ENCODE data around the gene SELENOM.

SELENOM gene, protein sequence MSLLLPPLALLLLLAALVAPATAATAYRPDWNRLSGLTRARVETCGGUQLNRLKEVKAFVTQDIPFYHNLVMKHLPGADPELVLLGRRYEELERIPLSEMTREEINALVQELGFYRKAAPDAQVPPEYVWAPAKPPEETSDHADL

GRCh38 chr22:31107178-31107893 is at the start of gene SELENOM:
Gene SELENOM (minus strand): TSS chr22:31107568. CDS start chr22:31107505, 63 bp downstream.
- DNase-seq: peak; percentile 69

- DNase-seq: no peak
Measured at GRCh38 chr22:31155422-31155821, 48.1 kb upstream of the SELENOM start.

GRCh38 chr22:31154975-31155374 is 47.6 kb upstream of the SELENOM start:
- no peak for DNase-seq

- no peak for DNase-seq
Measured at GRCh38 chr22:31153357-31153756, 46.0 kb upstream of the SELENOM start.

- DNase-seq: no peak
Measured at GRCh38 chr22:31151872-31152271, 44.5 kb upstream of the SELENOM start.

- no peak for DNase-seq
Measured at GRCh38 chr22:31150615-31151014, 43.2 kb upstream of the SELENOM start.

DNA sequence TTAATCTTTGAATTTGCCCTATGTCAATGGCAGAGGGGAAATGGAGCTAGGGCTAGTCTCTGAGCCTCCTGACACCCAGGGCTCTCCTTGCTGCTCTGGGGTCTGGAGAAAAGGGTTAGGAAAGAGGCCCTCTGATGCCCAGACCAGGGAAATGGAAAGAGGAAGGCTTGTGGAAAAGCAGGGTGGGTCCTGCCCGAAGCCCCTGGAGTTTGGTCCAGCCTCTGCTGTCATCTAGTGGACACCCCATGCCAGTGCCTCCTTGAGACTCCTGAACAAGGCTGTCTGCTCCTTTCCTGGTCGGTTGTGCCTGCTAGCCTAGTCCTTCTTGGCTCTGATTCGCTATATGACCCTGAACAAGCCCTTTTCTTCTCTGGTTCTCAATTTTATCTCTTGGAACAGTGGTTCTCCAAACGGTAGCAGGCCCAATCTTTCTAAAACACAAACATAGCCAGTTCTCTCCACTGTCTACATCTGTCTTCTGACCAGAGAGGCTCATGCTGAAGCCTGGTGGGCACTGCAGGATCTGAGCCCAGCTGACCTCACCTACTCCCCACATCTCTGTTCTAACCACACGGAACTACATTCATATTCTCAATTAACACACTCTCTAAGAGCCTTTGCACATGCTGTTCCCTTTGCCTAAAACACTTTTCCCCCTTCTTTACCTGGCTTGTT is 41.7 kb upstream of the SELENOM start:
- DNase-seq: peak; percentile 72

DNA sequence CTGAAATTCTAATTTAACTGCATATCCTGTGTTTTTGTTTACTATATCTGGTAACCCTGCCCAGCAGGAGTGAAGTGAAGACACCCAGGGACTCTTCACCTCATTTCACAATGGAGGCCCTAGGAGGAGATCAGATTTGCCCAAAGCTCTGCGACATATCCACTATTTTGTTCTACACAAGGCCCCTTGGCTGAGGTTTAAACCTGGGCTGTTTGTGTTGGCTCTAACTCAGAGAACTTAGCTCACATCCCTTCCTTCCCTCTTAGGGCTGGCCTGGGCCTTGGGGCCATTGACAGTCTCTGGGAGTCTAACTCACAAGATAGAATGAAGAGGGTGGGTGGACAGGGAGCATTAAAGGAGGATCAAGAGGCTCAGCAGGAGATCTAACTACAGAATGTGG is 41.1 kb upstream of the SELENOM start:
- no peak for DNase-seq

DNA sequence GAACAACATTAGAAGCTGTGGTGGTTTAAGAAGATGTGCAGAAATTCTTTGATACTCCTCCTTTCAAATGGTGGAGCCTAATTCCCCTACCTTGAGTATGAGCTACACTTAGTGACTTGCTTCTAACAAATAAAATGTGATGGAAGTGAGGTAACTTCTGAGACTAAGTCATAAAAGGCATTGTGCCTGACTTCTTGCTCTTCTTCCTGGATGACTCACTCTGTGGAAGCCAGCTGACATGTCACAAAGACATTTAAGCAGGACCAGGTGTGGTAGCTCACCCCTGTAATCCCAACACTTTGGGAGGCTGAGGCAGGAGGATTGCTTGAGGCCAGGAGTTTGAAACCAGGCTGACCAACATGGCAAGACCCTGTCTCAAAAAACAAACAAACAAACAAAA is 36.9 kb upstream of the SELENOM start:
- DNase-seq: no peak

- no peak for DNase-seq
Measured at GRCh38 chr22:31143537-31143936, 36.2 kb upstream of the SELENOM start.

DNA sequence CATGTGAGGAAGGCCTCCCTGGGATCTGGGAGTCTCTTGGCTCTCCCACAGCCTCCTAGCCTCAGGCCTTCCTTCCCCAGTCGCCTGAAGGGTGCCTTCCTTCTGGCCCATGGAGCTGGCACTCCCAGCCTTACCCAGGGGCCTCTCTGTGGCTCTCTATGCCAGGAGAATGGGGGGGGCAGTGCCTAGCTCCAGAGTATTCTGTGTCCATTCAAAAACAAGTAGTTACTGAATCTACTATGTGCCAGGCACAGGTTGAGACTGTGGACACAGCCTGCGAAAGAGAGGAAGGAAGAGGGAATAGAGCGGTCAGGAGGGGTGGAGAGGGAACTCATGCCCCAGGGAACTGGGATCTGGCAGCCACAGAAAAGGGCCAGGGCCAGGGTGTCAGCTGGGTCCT is 35.7 kb upstream of the SELENOM start:
- no peak for DNase-seq

GRCh38 chr22:31142285-31142684 is 34.9 kb upstream of the SELENOM start:
- no peak for DNase-seq

DNA sequence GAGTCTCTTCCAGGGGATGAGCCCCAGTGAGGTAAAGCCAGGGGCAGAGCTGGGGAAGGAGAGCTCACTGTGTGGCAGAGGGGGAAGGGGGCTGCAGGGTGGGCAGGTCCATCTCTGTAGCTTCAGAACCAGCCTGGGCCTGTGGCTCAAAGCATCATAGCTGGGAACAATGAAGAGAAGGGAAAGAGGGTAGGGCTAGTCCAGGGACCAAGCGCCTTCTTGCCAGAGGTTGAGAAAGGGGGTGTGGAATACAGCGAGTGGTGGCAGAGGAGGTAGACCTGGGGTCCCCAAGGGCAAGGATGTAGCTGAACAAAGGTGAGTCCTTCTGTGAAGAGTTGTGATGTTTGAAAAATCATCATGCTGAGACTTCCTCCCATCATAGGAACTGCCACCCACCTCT is 34.2 kb upstream of the SELENOM start:
- no peak for DNase-seq

DNA sequence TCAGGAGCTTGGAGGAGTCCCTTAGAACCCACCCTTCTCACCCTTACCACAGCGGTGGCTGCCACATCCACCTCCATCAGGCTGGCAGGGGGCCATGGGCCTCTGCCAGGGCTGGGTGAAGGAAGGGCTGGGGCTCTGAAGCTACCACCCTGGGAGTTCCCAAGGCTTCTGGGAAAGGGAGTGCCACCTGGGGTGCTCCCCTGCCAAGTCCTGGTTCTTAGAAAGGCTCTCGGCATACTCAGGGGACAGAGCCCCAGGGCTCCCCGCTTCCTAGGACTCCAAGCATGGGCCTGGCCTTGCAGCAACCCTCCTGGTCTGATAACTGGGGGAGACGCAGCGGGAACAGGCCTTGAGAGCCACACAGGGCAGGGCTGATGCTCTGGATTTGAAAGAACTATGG is 33.4 kb upstream of the SELENOM start:
- DNase-seq: peak; percentile 58

DNA sequence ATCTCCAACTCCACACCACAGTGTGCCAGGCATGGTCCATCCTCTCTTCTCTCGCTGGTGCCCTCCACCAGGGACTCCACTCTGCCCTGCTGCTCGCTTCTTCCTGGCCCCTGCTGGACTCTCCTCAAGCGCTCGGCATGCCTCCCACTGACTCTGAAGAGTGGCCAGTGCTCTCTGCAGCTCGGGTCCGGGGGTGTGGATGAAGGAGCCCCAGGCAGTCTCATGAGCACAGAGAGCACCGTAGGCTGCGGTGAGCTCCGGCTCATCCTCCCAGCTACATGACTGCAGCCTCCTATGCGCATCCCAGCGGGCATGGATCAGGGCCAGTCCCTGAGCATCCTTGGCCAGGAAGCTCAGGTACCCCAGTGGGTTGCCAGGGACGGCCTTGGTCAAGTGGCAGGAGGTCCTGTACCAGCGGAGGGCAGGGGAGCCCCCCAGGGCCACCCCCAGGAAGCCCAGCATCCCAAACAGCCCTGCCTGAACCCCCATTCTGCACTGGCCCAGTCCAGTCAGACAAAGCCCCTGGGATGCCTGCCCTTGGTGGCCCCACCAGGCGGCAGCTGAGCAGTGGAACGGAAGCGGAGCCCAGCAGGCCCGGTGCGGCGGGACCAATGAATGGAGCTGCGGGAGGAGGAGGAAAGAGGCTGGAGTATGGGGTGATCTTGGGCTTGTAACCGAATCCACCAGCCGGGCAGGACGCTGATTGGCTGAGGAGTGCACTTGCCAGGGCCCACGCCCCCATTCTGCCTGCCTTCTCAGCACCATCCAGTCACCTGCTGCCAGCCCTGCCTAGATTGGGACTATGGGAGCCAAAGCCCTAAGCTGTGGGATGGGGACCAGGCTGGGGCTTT is 32.7 kb upstream of the SELENOM start, which contains the start of gene PLA2G3:
TSS of gene PLA2G3 (minus strand) at position 643 of the 851 bp plus-strand sequence. CDS start at position 489, 154 bp downstream.
- peak; percentile 79 for DNase-seq

- no peak for DNase-seq
Measured at GRCh38 chr22:31139066-31139465, 31.7 kb upstream of the SELENOM start.

- no peak for DNase-seq
Measured at GRCh38 chr22:31138126-31138525, 30.8 kb upstream of the SELENOM start.

DNA sequence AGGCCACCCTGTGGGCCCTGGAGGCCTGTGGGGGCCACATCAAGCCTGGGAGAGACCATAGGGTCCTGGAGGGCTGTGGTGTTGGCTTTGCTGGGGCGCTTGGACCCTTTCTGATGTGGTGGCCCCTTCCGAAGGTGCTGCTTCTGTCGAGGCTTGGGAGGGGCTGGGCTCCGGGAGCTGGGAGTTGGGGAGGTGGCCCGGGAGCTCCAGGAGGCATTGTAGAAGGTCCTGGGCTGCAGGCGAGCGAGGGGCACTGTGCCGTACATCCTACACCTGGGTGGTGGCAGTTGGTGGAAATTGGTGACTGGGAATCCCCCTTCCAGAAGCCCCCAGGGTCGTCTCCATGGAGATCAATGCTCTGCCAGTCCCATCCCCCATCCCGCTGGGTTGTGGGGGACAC is 30.4 kb upstream of the SELENOM start:
- no peak for DNase-seq

- DNase-seq: no peak
Measured at GRCh38 chr22:31136711-31137110, 29.3 kb upstream of the SELENOM start.

GRCh38 chr22:31136155-31136554 is 28.8 kb upstream of the SELENOM start:
- DNase-seq: no peak

- DNase-seq: no peak
Measured at GRCh38 chr22:31135706-31136105, 28.3 kb upstream of the SELENOM start.

DNA sequence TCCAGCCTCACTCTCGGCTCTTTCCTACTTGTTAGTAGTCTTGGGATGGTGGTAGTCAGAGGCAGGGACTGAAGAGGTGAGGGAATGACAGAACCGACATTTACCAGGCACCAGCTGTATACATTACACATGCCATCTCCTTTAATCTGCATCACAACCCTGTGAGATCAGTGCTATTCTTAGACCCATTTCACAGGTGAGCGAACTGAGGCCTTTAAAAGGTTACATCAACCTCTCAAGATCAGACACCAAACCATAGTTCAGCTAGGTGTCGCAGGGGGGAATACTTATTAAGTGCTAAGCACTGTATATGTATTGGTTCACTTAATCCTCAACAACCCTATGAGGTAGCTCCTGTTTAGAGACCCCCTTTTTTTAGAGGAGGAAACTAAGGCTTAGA is 27.3 kb upstream of the SELENOM start:
- no peak for DNase-seq

DNA sequence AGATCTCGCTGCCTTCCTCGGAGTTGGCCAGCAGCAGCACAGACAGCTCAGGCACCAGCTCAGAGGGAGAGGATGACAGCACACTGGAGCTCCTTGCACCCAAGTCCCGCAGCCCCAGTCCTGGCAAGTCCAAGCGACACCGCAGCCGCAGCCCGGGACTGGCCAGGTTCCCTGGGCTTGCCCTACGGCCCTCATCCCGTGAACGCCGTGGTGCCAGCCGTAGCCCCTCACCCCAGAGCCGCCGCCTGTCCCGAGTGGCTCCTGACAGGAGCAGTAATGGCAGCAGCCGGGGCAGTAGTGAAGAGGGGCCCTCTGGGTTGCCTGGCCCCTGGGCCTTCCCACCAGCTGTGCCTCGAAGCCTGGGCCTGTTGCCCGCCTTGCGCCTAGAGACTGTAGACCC is 26.5 kb upstream of the SELENOM start:
- no peak for DNase-seq

Data from NCI-H1092 treated with DMSO at 0.1 percent for 48 hours (cell line).